HEK293T (cell line): Measurements from ENCODE around the gene C2CD2.

Experiments used
- CTCF ChIA-PET: fragments of 350-600 bp; formaldehyde crosslinking; extraction: SDS; loops from one replicate; lab custom pipeline; 2021; ENCODE audit warnings: antibody characterized with exemption, inconsistent platforms; lab: Yijun Ruan, JAX
- POLR2A ChIA-PET: fragments of 350-600 bp; formaldehyde crosslinking; extraction: SDS; loops from one replicate; lab custom pipeline; 2020; ENCODE audit warnings: antibody characterized with exemption, inconsistent platforms; lab: Yijun Ruan, JAX
- DNase-seq: peaks from one replicate; pipeline ENCODE4 v3.0.0; 2012; ENCODE audit warnings: mixed read lengths; ENCODE audit errors: extremely low spot score
- ARNT ChIP-seq: fragments of 450-650 bp; IDR thresholded peaks from 2 replicates; pipeline ENCODE4 v1.6.1; 2017; ENCODE audit warnings: mild to moderate bottlenecking
- BHLHE40 ChIP-seq: fragments of 450-650 bp; IDR thresholded peaks from 2 replicates; pipeline ENCODE4 v1.6.1; 2016; ENCODE audit warnings: mild to moderate bottlenecking, moderate library complexity, borderline replicate concordance
- CTBP1 ChIP-seq: fragments of 450-650 bp; IDR thresholded peaks from 2 replicates; pipeline ENCODE4 v1.6.1; 2016; ENCODE audit warnings: borderline replicate concordance
- ELF4 ChIP-seq: fragments of 450-650 bp; IDR thresholded peaks from 2 replicates; pipeline ENCODE4 v1.6.1; 2017; ENCODE audit warnings: antibody characterized with exemption
- FOXA1 ChIP-seq: fragments of 450-650 bp; IDR thresholded peaks from 2 replicates; pipeline ENCODE4 v1.6.1; 2016; ENCODE audit warnings: mild to moderate bottlenecking
- FOXK2 ChIP-seq: fragments of 450-650 bp; IDR thresholded peaks from 2 replicates; pipeline ENCODE4 v1.6.1; 2016; ENCODE audit warnings: mild to moderate bottlenecking
- FOXM1 ChIP-seq: fragments of 450-650 bp; IDR thresholded peaks from 2 replicates; pipeline ENCODE4 v1.6.1; 2017; ENCODE audit warnings: mild to moderate bottlenecking, borderline replicate concordance
- HDGF ChIP-seq: fragments of 450-650 bp; IDR thresholded peaks from 2 replicates; pipeline ENCODE4 v1.6.1; 2017; ENCODE audit warnings: antibody characterized with exemption, borderline replicate concordance
- L3MBTL2 ChIP-seq: fragments of 450-650 bp; conservative IDR thresholded peaks from 2 replicates; pipeline ENCODE4 v1.6.1; 2016; ENCODE audit warnings: mild to moderate bottlenecking
- LEF1 ChIP-seq: fragments of 450-650 bp; IDR thresholded peaks from 2 replicates; pipeline ENCODE4 v1.6.1; 2017; ENCODE audit warnings: mild to moderate bottlenecking, borderline replicate concordance
- NFRKB ChIP-seq: fragments of 450-650 bp; IDR thresholded peaks from 2 replicates; pipeline ENCODE4 v1.6.1; 2016; ENCODE audit warnings: mild to moderate bottlenecking, moderate library complexity
- SP1 ChIP-seq: fragments of 450-650 bp; IDR thresholded peaks from 2 replicates; pipeline ENCODE4 v1.6.1; 2017
- SUZ12 ChIP-seq: fragments of 450-650 bp; IDR thresholded peaks from 2 replicates; pipeline ENCODE4 v1.6.1; 2016; ENCODE audit warnings: mild to moderate bottlenecking
- TARDBP ChIP-seq: fragments of 450-650 bp; IDR thresholded peaks from 2 replicates; pipeline ENCODE4 v1.6.1; 2016
- ZNF384 ChIP-seq: fragments of 450-650 bp; IDR thresholded peaks from 2 replicates; pipeline ENCODE4 v1.6.1; 2016
- TF ChIP-seq, protein P1 (sequence below): fragments of 450-650 bp; IDR thresholded peaks from 2 replicates; pipeline ENCODE4 v1.6.1; 2016

C2CD2 gene

DNA sequence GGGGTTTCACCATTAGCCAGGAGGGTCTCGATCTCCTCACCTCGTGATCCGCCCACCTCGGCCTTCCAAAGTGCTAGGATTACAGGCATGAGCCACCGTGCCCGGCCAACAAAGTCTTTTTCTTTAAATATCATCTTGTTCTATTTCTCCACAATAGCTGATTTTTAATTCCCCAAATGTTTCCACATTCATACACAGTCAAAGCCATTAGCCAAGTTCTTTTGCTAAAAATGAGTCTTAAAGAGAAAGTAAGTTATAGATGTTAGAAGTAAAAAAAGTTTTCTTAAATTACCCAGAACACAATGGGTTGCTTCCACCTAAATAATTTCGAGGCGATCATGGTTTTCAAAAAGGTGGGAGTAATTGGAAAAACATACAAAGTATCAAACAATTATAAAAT lies 30.6 kb downstream of the C2CD2 start:
- DNase-seq, result no peak
- TF ChIP-seq FOXA1, result no peak
- no peak for TF ChIP-seq NFRKB
- no peak for TF ChIP-seq ZNF384
- TF ChIP-seq, protein P1, sequence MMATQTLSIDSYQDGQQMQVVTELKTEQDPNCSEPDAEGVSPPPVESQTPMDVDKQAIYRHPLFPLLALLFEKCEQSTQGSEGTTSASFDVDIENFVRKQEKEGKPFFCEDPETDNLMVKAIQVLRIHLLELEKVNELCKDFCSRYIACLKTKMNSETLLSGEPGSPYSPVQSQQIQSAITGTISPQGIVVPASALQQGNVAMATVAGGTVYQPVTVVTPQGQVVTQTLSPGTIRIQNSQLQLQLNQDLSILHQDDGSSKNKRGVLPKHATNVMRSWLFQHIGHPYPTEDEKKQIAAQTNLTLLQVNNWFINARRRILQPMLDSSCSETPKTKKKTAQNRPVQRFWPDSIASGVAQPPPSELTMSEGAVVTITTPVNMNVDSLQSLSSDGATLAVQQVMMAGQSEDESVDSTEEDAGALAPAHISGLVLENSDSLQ, result no peak
- no peak for TF ChIP-seq ELF4
- no peak for TF ChIP-seq ARNT
- TF ChIP-seq L3MBTL2, result no peak
- TF ChIP-seq LEF1, result no peak
- no peak for TF ChIP-seq HDGF
- TF ChIP-seq TARDBP, result no peak
- TF ChIP-seq FOXK2, result no peak
- no peak for TF ChIP-seq CTBP1
- no peak for TF ChIP-seq BHLHE40
- no peak for TF ChIP-seq SP1
- TF ChIP-seq SUZ12, result no peak
- POLR2A ChIA-PET, result interaction anchor here (0.7 kb wide), 1 partner anchor 194 kb away, joined by 3 read pairs; no protein-coding TSS in a partner anchor
- CTCF ChIA-PET, result no interaction called here

DNA sequence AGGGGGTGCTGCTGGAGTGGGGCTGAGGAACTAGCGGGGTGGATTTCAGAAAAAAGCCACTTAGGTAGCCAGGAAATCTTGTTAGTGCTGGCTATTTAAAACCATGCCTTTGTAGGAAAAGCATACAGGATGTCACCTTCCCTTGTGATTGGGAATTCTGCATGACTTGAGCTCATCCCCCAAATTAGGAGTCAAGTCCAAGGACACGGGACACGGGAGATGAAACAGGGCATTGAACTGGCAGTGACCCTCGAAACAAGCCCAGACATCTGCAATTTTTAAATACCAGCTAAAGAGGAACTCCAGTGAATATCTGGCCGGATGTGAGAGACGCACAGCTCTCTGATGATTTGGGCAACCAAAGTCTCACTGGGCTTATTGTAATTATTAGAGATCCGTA lies 32.8 kb downstream of the C2CD2 start:
- ChIA-PET POLR2A (no interaction called here), CTCF (no interaction called here)
- DNase-seq, result no peak
- TF ChIP-seq NFRKB (no peak), L3MBTL2 (no peak), LEF1 (no peak), SUZ12 (no peak), TARDBP (no peak), CTBP1 (no peak), ELF4 (no peak), HDGF (no peak), FOXA1 (no peak), ZNF384 (no peak), FOXK2 (no peak), SP1 (no peak), ARNT (no peak), FOXM1 (no peak), BHLHE40 (no peak)
- TF ChIP-seq, protein P1, result no peak

DNA sequence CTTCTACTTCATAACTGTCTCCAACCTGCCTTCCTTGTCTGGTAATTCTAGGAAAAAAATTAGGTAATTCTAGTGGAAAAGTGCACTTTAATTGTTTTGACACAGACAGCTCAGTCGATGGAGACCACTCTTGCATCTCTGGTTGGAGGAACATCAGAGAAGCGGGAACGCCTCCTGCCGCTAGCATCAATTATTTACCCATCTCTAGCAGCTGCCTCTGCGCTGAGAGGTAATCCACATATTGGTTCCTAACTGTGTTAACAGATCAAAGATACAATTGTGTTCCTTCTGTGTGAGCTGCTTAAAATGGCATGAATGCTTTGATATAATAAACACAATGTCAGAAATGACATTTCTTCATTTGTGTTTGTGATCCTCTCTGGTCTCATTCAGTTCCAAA lies 33.3 kb downstream of the C2CD2 start:
- no peak for DNase-seq
- ChIA-PET POLR2A (no interaction called here), CTCF (no interaction called here)
- TF ChIP-seq CTBP1, result no peak
- no peak for TF ChIP-seq TARDBP
- TF ChIP-seq, protein P1, result no peak
- TF ChIP-seq L3MBTL2, result no peak
- TF ChIP-seq SUZ12, result no peak
- no peak for TF ChIP-seq FOXK2
- TF ChIP-seq ARNT, result no peak
- TF ChIP-seq SP1, result no peak
- no peak for TF ChIP-seq HDGF
- no peak for TF ChIP-seq LEF1
- TF ChIP-seq NFRKB, result no peak
- TF ChIP-seq ELF4, result no peak
- no peak for TF ChIP-seq BHLHE40
- no peak for TF ChIP-seq FOXA1
- no peak for TF ChIP-seq ZNF384
- no peak for TF ChIP-seq FOXM1

DNA sequence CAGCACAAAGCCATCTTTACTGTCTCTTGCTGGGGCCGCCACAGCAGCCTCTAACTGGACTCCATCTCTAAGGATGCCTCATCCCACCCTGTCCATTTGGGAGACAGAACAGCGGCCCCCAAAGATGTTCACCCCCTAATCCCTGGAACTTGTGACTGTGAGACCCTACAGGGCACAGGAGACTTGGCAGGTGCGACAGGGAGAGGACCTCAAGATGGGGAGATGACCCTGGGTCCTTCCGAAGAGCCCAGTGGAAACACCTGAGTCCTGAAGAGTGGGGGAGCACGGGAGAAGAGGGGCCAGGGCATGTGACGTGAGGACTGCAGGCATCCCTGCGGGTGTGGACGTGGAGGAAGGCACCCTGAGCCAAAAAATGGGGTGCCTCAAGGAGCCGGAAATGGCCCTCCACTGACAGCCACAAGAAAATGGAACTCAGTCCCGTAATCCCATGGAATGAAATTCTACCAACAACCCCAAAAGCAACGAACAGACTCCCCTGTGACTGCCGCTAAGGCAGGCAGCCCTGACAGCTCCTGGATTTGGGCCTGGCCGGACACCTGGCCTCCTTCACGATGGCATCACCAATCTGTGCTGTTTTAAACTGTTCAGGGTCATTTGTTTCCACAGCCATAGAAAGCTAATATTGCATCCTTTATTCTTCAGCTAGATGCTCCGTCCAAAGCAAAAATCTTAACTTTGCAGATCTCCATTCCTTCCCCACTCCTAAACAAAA lies 34.0 kb downstream of the C2CD2 start:
- TF ChIP-seq, protein P1, result no peak
- TF ChIP-seq SUZ12 (no peak), LEF1 (no peak), TARDBP (no peak), SP1 (no peak), FOXA1 (no peak), CTBP1 (no peak), BHLHE40 (no peak), ZNF384 (no peak), L3MBTL2 (no peak), ARNT (no peak), NFRKB (no peak), HDGF (no peak), FOXK2 (no peak), ELF4 (no peak), FOXM1 (no peak)
- POLR2A ChIA-PET, result no interaction called here
- no peak for DNase-seq
- CTCF ChIA-PET, result no interaction called here
